Heart right ventricle (tissue), 16 donors: ENCODE data around the gene PEAR1. TPM values are rescaled to one million over a fixed set of nuclear protein-coding genes. Genes with fewer than 3 reads are reported as not detected.

Experiments used
- ATAC-seq, 8 donors: fragments of 200-7000 bp; cut with Tn5 transposase; one replicate each; pipeline ENCODE4 v1.9.1; 2020; ENCODE audit warnings: mild to moderate bottlenecking in 8 of 8, moderate library complexity in 8 of 8, moderate number of reproducible peaks in 1 of 8
- DNase-seq, 2 donors: peaks; one replicate each; pipeline ENCODE4 v3.0.0-alpha.2; 2020
- H3K27ac ChIP-seq, 10 donors: fragments of 200-600 bp; sonication (generic) in 2 of 10; one replicate each; pipeline versions ENCODE4 v1.5.0 to v1.8.0; 2020 to 2022; ENCODE audit warnings: mild to moderate bottlenecking in 3 of 10
- H3K27me3 ChIP-seq, 7 donors: fragments of 200-600 bp; one replicate each; pipeline ENCODE4 v1.8.0; 2021 to 2022; ENCODE audit warnings: mild to moderate bottlenecking in 2 of 7
- H3K36me3 ChIP-seq, 9 donors: fragments of 200-600 bp; sonication (generic) in 1 of 9; one replicate each; pipeline versions ENCODE4 v1.5.0 to v1.8.0; 2020 to 2022; ENCODE audit warnings: mild to moderate bottlenecking in 2 of 9
- H3K4me1 ChIP-seq, 9 donors: fragments of 200-600 bp; sonication (generic) in 1 of 9; one replicate each; pipeline versions ENCODE4 v1.5.0 to v1.8.0; 2020 to 2022; ENCODE audit warnings: mild to moderate bottlenecking in 4 of 9
- H3K4me3 ChIP-seq, 10 donors: fragments of 200-600 bp; sonication (generic) in 2 of 10; one replicate each; pipeline versions ENCODE4 v1.5.0 to v1.8.0; 2020 to 2022; ENCODE audit warnings: mild to moderate bottlenecking in 7 of 10, moderate library complexity in 2 of 10
- H3K9me3 ChIP-seq, 11 donors: fragments of 200-600 bp in 10 of 11; sonication (generic) in 2 of 11; one replicate each; pipeline versions ENCODE4 v1.5.0 to v1.8.0; 2013 to 2022; ENCODE audit warnings: mild to moderate bottlenecking in 2 of 11, control low read depth in 1 of 11, moderate library complexity in 1 of 11
- WGBS, 2 donors: extraction: QIAGEN DNeasy Blood & Tissue Kit; methylation state at CpG; one replicate each; pipeline ENCODE4 v1.1.7; 2013; ENCODE audit warnings: inconsistent platforms in 1 of 2; 5-methylcytosine and 5-hydroxymethylcytosine counted together
- intact Hi-C, 10 donors: fragments of 100-400 bp; cut with DNase I; formaldehyde crosslinking; loops; one replicate each; pipeline versions ENCODE4 v1.11.1 to v1.14.2; 2022
- polyA plus RNA-seq, 2 donors: library from polyadenylated mRNA; stranded (reverse); fragments of 200-250 nt; gene quantifications; one replicate each; pipeline ENCODE4 v1.2.3, GENCODE V29; 2013
- total RNA-seq, 10 donors: library from RNA; stranded (reverse); fragmentation: NEBNext Ultra II Directional in 3 of 10; extraction: Animal tissue kit (Norgen Biotek cat#: 25700) in 3 of 10; gene quantifications; one replicate each; pipeline versions ENCODE4 v1.2.1 to v1.2.4, GENCODE V29; 2021 to 2023
- TF ChIP-seq, protein P1 (sequence below), 9 donors: fragments of 200-600 bp; sonication (generic) in 2 of 9; IDR thresholded peaks; one replicate each; pipeline versions ENCODE4 v1.5.0 to v1.8.0; 2021 to 2022; ENCODE audit warnings: antibody characterized with exemption in 9 of 9, mild to moderate bottlenecking in 5 of 9, moderate library complexity in 1 of 9
- donor health status: Arrhythmogenic right ventricular cardiomyopathy.
- donor health status: ischemic (EF 13 %, LVEDD 7.1; RV severe dilation, severe dysfunction).
- donor health status: healthy with polysubstance abuse.
- donor health status: DM: no; HTN: yes; CAD: no.
- donor health status: DM: no; HTN: no; CAD: no.
- donor health status: ischemic (EF 25% LVEDD 6.9; RV normal size, moderate dysfunction).
- donor health status: ischemic (EF 25% LVEDD 5.7; RV mildly dilated, moderate dysfunction).
- donor health status: healthy.
- donor health status: DM: yes; HTN: yes; CAD: no.
- donor health status: Ischemic cardiomyopathy.
- donor health status: ischemic (EF 35%, LVEDD 5.7; RV mildly dilated, moderate dysfunction).
- donor health status: nonischemic (EF 11% LVEDD 7.7; RV severe dilation, severe dysfunction).
- donor health status: DM: yes; HTN: yes; CAD: no.
- donor health status: PGD.
- donor health status: ischemic (EF 29% LVEDD 5.4; RV normal size, mild dysfunction).
- donor health status: nonischemic (EF 23%, LVEDD 6.1; RV moderate dilation, normal function).

PEAR1 gene
- total and polyA plus RNA-seq, 12 donors, result 3.8 to 13.7 (median 7.1) TPM

DNA sequence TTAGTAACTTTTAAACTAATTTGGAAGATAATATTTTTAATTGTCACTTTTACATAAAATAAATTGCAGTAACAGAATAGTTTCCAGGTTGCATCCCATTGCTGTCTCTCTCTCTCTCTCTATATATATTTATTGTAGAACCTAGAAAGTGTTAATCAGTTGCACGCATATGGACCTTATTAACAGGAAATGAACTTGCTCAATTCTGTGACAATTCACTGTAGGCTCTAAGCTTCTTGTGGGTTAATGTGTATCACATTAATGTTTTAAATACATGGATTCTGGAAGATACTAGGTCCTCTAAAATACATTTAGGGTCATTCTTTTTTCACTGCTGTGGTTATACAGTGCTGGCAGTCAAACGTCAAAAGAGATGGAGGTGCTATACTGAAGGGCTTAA is 60.1 kb downstream of the PEAR1 start:
- Histone ChIP-seq H3K9me3 (no peaks in the 10 kb centered on the region), H3K36me3 (peaks cover 0 to 100% (median 54%) of the 10 kb centered on the region in 9 donors), H3K27me3 (no peaks in the 10 kb centered on the region), H3K4me1 (no peaks in the 10 kb centered on the region), H3K4me3 (no peak overlapping the region), H3K27ac (no peak overlapping the region)
- TF ChIP-seq, protein P1, sequence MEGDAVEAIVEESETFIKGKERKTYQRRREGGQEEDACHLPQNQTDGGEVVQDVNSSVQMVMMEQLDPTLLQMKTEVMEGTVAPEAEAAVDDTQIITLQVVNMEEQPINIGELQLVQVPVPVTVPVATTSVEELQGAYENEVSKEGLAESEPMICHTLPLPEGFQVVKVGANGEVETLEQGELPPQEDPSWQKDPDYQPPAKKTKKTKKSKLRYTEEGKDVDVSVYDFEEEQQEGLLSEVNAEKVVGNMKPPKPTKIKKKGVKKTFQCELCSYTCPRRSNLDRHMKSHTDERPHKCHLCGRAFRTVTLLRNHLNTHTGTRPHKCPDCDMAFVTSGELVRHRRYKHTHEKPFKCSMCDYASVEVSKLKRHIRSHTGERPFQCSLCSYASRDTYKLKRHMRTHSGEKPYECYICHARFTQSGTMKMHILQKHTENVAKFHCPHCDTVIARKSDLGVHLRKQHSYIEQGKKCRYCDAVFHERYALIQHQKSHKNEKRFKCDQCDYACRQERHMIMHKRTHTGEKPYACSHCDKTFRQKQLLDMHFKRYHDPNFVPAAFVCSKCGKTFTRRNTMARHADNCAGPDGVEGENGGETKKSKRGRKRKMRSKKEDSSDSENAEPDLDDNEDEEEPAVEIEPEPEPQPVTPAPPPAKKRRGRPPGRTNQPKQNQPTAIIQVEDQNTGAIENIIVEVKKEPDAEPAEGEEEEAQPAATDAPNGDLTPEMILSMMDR (IDR thresholded peaks at IDR 0.05), result no peak
- ATAC-seq, result no peak
- WGBS, 2 donors, result 71 to 76% methylated on average over 2 of the region's 2 CpGs
- DNase-seq, result no peak
- intact Hi-C loops, result loop anchor here in 1 of 10 donors (2.0 kb wide), 1 partner anchor 23 kb away; no protein-coding TSS in a partner anchor

- Histone ChIP-seq H3K27ac (no peak overlapping the region), H3K4me1 (no peaks in the 10 kb centered on the region), H3K36me3 (peaks cover 0 to 99% (median 56%) of the 10 kb centered on the region in 9 donors), H3K9me3 (no peaks in the 10 kb centered on the region), H3K4me3 (no peak overlapping the region), H3K27me3 (no peaks in the 10 kb centered on the region)
- intact Hi-C loops, result no loop called here
- ATAC-seq, result no peak
- TF ChIP-seq, protein P1 (IDR thresholded peaks at IDR 0.05), result no peak
- DNase-seq, result no peak
- WGBS, 2 donors, result 94% methylated on average over 10 of the region's 10 CpGs
These were observed 62.8 kb downstream of the PEAR1 start for GRCh38 chr1:156956333-156956732.

- peaks cover 0 to 99% (median 58%) of the 10 kb centered on the region in 9 donors for H3K36me3 ChIP-seq
These were observed 64.1 kb downstream of the PEAR1 start for GRCh38 chr1:156957634-156958033.

DNA sequence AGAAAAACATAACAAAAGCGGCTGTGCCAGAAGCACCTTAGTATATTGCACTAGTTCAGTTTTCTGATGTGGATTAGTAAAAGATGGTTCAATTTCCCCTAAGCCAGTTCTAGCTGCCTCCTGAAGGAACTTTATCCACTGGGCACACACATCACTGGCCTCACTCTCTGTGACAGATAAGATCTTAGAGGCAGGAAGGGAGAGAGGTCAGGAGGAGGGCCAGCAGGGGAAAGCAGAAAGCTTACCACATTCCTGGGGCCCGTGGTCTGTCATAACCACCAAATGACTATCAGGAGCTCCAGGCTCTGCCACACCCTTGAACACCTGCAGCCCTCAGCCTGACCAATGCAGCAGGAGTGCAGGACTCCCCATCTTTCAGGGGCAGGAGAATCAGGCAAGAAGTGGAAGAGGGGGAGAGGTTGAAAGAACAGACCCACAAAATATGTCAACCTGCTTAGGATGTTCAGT is 64.8 kb downstream of the PEAR1 start:
- H3K27me3 ChIP-seq, result no peaks in the 10 kb centered on the region
- no peaks in the 10 kb centered on the region for H3K9me3 ChIP-seq
- 63 to 64% methylated on average over 2 of the region's 2 CpGs for WGBS, 2 donors
- ATAC-seq, result no peak
- TF ChIP-seq, protein P1 (IDR thresholded peaks at IDR 0.05), result no peak
- H3K4me3 ChIP-seq, result no peak overlapping the region
- peaks cover 0 to 9% (median 0%) of the 10 kb centered on the region in 9 donors for H3K4me1 ChIP-seq
- intact Hi-C loops, result no loop called here
- no peak overlapping the region for H3K27ac ChIP-seq
- peaks cover 0 to 99% (median 58%) of the 10 kb centered on the region in 9 donors for H3K36me3 ChIP-seq
- DNase-seq, result no peak

More at GRCh38 chr1:156957634-156958033, 64.1 kb downstream of the PEAR1 start:
- TF ChIP-seq, protein P1 (IDR thresholded peaks at IDR 0.05), result no peak
- 79 to 82% methylated on average over 3 of the region's 3 CpGs for WGBS, 2 donors
- intact Hi-C loops, result no loop called here
- Histone ChIP-seq H3K27me3 (no peaks in the 10 kb centered on the region), H3K4me3 (no peak overlapping the region), H3K4me1 (peaks cover 0 to 5% (median 0%) of the 10 kb centered on the region in 9 donors), H3K9me3 (no peaks in the 10 kb centered on the region), H3K27ac (no peak overlapping the region)
- DNase-seq (no peak), ATAC-seq (no peak)
